ENCODE measurements around the gene SHISA9. TPM values are rescaled to one million over a fixed set of nuclear protein-coding genes. Genes with fewer than 3 reads are reported as not detected.

SHISA9 gene
- total RNA-seq, 6 donors from 2014 or later, result 0.13 to 1.7 (median 0.20) TPM; not detected in 2

- no peak for DNase-seq
- Histone ChIP-seq H3K4me1 (no peaks in the 10 kb centered on the region), H3K27ac (no peak overlapping the region), H3K27me3 (no peaks in the 10 kb centered on the region), H3K4me3 (no peak overlapping the region), H3K9me3 (no peaks in the 10 kb centered on the region), H3K36me3 (no peaks in the 10 kb centered on the region)
- ATAC-seq (ENCODE audit: low FRiP score in 2 of 2), result no peak
- TF ChIP-seq POLR2A (IDR thresholded peaks at IDR 0.05), result no peak
- no peak for TF ChIP-seq CTCF (IDR thresholded peaks at IDR 0.05)
- TF ChIP-seq EP300 (IDR thresholded peaks at IDR 0.05), result no peak
- no peak for TF ChIP-seq POLR2AphosphoS5 (IDR thresholded peaks at IDR 0.05)
- WGBS, 2 donors, result 82 to 88% methylated on average over 3 of the region's 3 CpGs
These were observed 179.1 kb downstream of the SHISA9 start for GRCh38 chr16:13080531-13080930.

GRCh38 chr16:13081825-13082331 lies 180.5 kb downstream of the SHISA9 start:
- ATAC-seq (ENCODE audit: low FRiP score in 2 of 2), result no peak
- 82 to 85% methylated on average over 5 of the region's 5 CpGs for WGBS, 2 donors

GRCh38 chr16:13083681-13084080 lies 182.3 kb downstream of the SHISA9 start:
- 61 to 62% methylated on average over 5 of the region's 5 CpGs for WGBS, 2 donors
- no peak for TF ChIP-seq POLR2A (IDR thresholded peaks at IDR 0.05)
- TF ChIP-seq EP300 (IDR thresholded peaks at IDR 0.05), result no peak
- no peaks in the 10 kb centered on the region for H3K9me3 ChIP-seq

More at GRCh38 chr16:13081825-13082331, 180.5 kb downstream of the SHISA9 start:
- Histone ChIP-seq H3K27me3 (no peaks in the 10 kb centered on the region), H3K36me3 (no peaks in the 10 kb centered on the region), H3K4me1 (no peaks in the 10 kb centered on the region), H3K27ac (no peak overlapping the region), H3K9me3 (no peaks in the 10 kb centered on the region), H3K4me3 (no peak overlapping the region)
- TF ChIP-seq CTCF (IDR thresholded peaks at IDR 0.05), result no peak
- no peak for TF ChIP-seq EP300 (IDR thresholded peaks at IDR 0.05)
- TF ChIP-seq POLR2A (IDR thresholded peaks at IDR 0.05), result no peak
- TF ChIP-seq POLR2AphosphoS5 (IDR thresholded peaks at IDR 0.05), result no peak
- no peak for DNase-seq

GRCh38 chr16:13084331-13084730 lies 182.9 kb downstream of the SHISA9 start:
- no peaks in the 10 kb centered on the region for H3K27me3 ChIP-seq
- no peaks in the 10 kb centered on the region for H3K36me3 ChIP-seq
- H3K27ac ChIP-seq, result no peak overlapping the region
- H3K9me3 ChIP-seq, result no peaks in the 10 kb centered on the region
- TF ChIP-seq POLR2A (IDR thresholded peaks at IDR 0.05), result no peak
- no peak for TF ChIP-seq EP300 (IDR thresholded peaks at IDR 0.05)
- TF ChIP-seq CTCF (IDR thresholded peaks at IDR 0.05), result no peak
- no peak for TF ChIP-seq POLR2AphosphoS5 (IDR thresholded peaks at IDR 0.05)
- 52 to 64% methylated on average over 2 of the region's 2 CpGs for WGBS, 2 donors
- ATAC-seq (ENCODE audit: low FRiP score in 2 of 2) (no peak), DNase-seq (no peak)
- H3K4me1 ChIP-seq, result no peaks in the 10 kb centered on the region
- no peak overlapping the region for H3K4me3 ChIP-seq

More at GRCh38 chr16:13083681-13084080, 182.3 kb downstream of the SHISA9 start:
- H3K27ac ChIP-seq, result no peak overlapping the region
- DNase-seq (no peak), ATAC-seq (ENCODE audit: low FRiP score in 2 of 2) (no peak)
- no peaks in the 10 kb centered on the region for H3K4me1 ChIP-seq
- no peak overlapping the region for H3K4me3 ChIP-seq
- no peaks in the 10 kb centered on the region for H3K36me3 ChIP-seq
- H3K27me3 ChIP-seq, result no peaks in the 10 kb centered on the region

GRCh38 chr16:13093661-13094060 lies 192.3 kb downstream of the SHISA9 start:
- Histone ChIP-seq H3K36me3 (no peaks in the 10 kb centered on the region), H3K9me3 (peaks cover 0 to 16% (median 2%) of the 10 kb centered on the region in 4 donors), H3K27me3 (no peaks in the 10 kb centered on the region), H3K4me3 (no peak overlapping the region), H3K4me1 (no peaks in the 10 kb centered on the region), H3K27ac (no peak overlapping the region)
- no peak for ATAC-seq (ENCODE audit: low FRiP score in 2 of 2)
- no peak for DNase-seq
- WGBS, 2 donors, result 55 to 71% methylated on average over 7 of the region's 7 CpGs
- TF ChIP-seq CTCF (IDR thresholded peaks at IDR 0.05) (no peak), EP300 (IDR thresholded peaks at IDR 0.05) (no peak), POLR2AphosphoS5 (IDR thresholded peaks at IDR 0.05) (no peak), POLR2A (IDR thresholded peaks at IDR 0.05) (no peak)
